A549 treated with RU486 at 1 μM for 4 hours (cell line): ENCODE measurements around the gene GRK1. TPM values are rescaled to one million over a fixed set of nuclear protein-coding genes. Genes with fewer than 3 reads are reported as not detected.

Source experiments
- total RNA-seq: library from RNA; stranded (reverse); fragments of 200-300 nt; extraction: Qiagen RNA extraction; gene quantifications from 5 replicates; pipeline ENCODE4 v1.2.3, GENCODE V29; 2022; ENCODE audit warnings: low read depth

GRK1 gene
- total RNA-seq, result not detected in 5 replicates

DNA sequence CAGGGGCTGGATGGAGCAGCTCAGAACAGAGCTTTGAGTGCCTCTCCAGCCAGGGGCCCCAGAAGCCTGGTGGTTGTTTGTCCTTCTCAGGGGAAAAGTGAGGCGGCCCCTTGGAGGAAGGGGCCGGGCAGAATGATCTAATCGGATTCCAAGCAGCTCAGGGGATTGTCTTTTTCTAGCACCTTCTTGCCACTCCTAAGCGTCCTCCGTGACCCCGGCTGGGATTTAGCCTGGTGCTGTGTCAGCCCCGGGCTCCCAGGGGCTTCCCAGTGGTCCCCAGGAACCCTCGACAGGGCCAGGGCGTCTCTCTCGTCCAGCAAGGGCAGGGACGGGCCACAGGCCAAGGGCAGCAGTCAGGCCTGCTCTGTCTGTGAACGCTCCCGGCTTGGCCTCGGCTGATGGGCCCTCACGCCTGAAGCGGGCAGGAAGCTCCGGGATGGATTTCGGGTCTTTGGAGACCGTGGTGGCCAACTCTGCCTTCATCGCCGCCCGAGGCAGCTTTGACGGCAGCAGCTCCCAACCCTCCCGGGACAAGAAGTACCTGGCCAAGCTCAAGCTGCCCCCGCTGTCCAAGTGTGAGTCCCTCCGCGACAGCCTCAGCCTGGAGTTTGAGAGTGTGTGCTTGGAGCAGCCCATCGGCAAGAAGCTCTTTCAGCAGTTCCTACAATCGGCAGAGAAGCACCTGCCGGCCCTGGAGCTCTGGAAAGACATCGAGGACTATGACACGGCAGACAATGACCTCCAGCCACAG lies at the start of gene GRK1:
Gene GRK1, plus strand, starts transcription at position 269 of the 751 bp plus-strand sequence. Its CDS starts 168 bp downstream, at position 437.

DNA sequence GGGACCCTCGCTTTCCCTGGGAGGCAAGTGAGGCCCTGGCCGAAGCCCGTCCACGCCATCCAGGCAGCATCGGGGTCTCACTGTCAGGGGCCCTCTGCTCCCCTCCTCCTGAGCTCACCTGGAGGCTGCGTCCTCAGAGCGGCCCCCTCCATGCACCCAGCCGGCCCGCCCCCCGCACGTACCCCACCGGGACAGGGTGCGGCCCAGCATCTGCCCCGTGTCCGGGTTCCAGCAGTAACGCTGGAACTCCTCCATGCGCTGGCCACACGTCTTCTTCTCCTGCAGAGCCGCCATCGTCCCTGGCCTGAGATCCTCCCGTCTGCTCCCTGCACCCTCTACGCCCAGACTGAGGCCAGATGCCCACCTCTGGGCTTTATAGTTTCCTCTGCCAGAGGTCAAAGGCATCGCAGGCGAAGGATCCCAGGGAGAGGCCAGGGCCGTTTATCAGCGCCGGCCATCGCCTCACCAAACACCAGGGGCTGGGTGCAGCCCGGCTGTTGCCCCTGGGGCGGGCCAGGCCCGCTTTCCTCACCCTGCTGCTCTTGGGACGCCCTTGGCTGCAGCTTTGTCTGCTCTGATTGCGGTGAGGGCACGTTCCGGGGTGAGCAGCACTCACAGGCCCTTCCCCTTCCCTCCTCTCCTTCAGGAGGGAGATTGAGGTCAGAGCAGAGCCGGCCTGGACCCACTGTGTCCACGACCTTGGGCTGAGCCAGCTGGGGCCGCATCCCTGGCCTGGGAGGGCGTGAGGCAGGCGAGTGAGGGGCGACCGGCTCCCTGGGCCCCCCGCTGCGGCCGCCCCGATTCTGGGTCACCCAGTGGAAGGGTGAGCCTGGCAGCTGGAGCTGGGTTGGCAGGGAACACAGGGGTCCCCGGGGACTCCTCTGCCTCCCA lies 8.9 kb upstream of the GRK1 start, which contains the start of gene ATP4B:
Gene ATP4B, minus strand, starts transcription at position 348 of the 891 bp plus-strand sequence. Its CDS starts 54 bp downstream, at position 294.

DNA sequence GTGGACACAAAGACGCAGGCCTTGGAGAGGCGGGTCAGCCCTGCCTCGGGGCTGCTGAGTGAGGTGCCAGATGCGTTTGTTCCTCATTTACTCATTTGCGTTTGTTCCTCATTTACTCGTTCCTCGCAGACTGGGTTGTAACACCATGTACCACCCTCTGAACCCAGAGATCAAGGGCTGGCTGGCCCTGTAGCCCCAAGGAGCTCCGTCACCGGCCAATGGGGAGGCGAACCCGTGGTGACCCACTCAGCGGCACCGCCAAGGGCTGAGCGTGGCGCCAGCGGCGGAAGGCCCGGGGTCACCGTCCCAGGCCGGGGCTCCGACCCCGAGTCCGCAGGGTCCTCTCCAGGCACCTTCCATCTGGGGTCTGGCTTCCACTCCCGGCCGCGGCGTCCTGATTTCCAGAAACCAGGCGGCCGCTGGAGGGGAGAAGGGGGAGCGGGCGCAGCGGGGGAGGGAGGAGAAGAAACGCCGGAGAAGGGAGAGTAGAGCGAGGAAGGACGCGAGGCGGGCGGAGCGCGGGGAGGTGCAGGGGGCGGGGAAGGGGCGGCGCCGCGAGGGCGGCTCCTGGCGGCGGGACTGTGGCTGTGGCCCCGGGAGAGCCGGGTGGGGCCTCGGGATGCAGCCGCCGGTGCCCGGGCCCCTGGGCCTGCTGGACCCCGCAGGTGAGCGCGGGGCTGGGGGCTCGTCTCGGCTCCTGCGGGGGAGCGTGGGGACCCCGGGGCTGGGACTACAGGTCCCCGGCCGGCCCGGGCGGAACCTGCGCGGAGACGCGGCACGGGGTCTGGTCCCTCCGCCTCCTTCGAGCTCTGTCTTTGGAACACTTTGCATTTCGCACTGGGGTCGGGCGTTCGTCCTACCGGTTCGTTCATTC lies 91.9 kb downstream of the GRK1 start, which contains the start of gene TMEM255B:
Gene TMEM255B, plus strand, starts transcription at position 576 of the 874 bp plus-strand sequence. Its CDS starts 44 bp downstream, at position 620.

Other genes starting within 250 kb of the GRK1 start
- gene ADPRHL1, start 213.7 kb upstream of the GRK1 start, total RNA-seq, result 10.5 to 15.9 TPM (median 12.3 TPM) in 5 replicates
- gene DCUN1D2, start 176.5 kb upstream of the GRK1 start, total RNA-seq, result 8.4 to 11.2 TPM (median 8.6 TPM) in 5 replicates
- gene TFDP1, start 82.5 kb upstream of the GRK1 start, total RNA-seq, result 96.1 to 113 TPM (median 110 TPM) in 5 replicates
- gene ATP4B, start 9.0 kb upstream of the GRK1 start, total RNA-seq, result not detected in 5 replicates
- gene TMEM255B, start 92.0 kb downstream of the GRK1 start, total RNA-seq, result 0.56 to 1.0 TPM (median 0.85 TPM) in 5 replicates
- 5.9 to 8.2 TPM (median 6.9 TPM) in 5 replicates for gene GAS6, start 196.9 kb downstream of the GRK1 start, total RNA-seq